Activated T-helper 9 cell treated with anti-CD3 and anti-CD28 coated beads, Interleukin-2, amount 50 U/mL, for 16 hours (primary cell): ENCODE measurements around the gene E4F1.

ENCODE experiments used
- DNase-seq: peaks from one replicate; pipeline ENCODE4 v3.0.0-alpha.2; 2020; ENCODE audit warnings: low read depth

Gene E4F1

GRCh38 chr16:2223221-2223941 lies at the start of gene E4F1:
Gene E4F1, plus strand, starts transcription at chr16:2223591. Its CDS starts 23 bp downstream, at chr16:2223614.
- DNase-seq = peak; percentile 100

- no peak for DNase-seq
Measured at GRCh38 chr16:2173916-2174315, 49.5 kb upstream of the E4F1 start.

GRCh38 chr16:2174396-2175131 lies 48.8 kb upstream of the E4F1 start:
- no peak for DNase-seq

- DNase-seq = no peak
Measured at GRCh38 chr16:2175454-2175853, 47.9 kb upstream of the E4F1 start.

GRCh38 chr16:2176047-2176446 lies 47.3 kb upstream of the E4F1 start:
- no peak for DNase-seq

- no peak for DNase-seq
Measured at GRCh38 chr16:2177101-2177500, 46.3 kb upstream of the E4F1 start.

- DNase-seq = no peak
Measured at GRCh38 chr16:2177561-2177960, 45.8 kb upstream of the E4F1 start.

GRCh38 chr16:2178321-2179106 lies 44.9 kb upstream of the E4F1 start:
- DNase-seq = peak; percentile 15

GRCh38 chr16:2179107-2179501 lies 44.3 kb upstream of the E4F1 start:
- DNase-seq = no peak

- DNase-seq = no peak
Measured at GRCh38 chr16:2179576-2179975, 43.8 kb upstream of the E4F1 start.

GRCh38 chr16:2180461-2180860 lies 42.9 kb upstream of the E4F1 start:
- DNase-seq = no peak

GRCh38 chr16:2180962-2181923 lies 42.1 kb upstream of the E4F1 start:
- no peak for DNase-seq

- no peak for DNase-seq
Measured at GRCh38 chr16:2181952-2182351, 41.4 kb upstream of the E4F1 start.

GRCh38 chr16:2183671-2184070 lies 39.7 kb upstream of the E4F1 start:
- DNase-seq = no peak

- no peak for DNase-seq
Measured at GRCh38 chr16:2184346-2184745, 39.0 kb upstream of the E4F1 start.

GRCh38 chr16:2184962-2185361 lies 38.4 kb upstream of the E4F1 start:
- no peak for DNase-seq

- no peak for DNase-seq
Measured at GRCh38 chr16:2186064-2186463, 37.3 kb upstream of the E4F1 start.

GRCh38 chr16:2186505-2186904 lies 36.9 kb upstream of the E4F1 start:
- DNase-seq = no peak

- no peak for DNase-seq
Measured at GRCh38 chr16:2187212-2187611, 36.2 kb upstream of the E4F1 start.

- DNase-seq = no peak
Measured at GRCh38 chr16:2188395-2188794, 35.0 kb upstream of the E4F1 start.

GRCh38 chr16:2189252-2189893 lies 34.0 kb upstream of the E4F1 start:
- DNase-seq = no peak
